ENCODE measurements around the gene KLF16.

Gene KLF16

GRCh38 chr19:1867349-1867724, 4.0 kb upstream of the KLF16 start:
- Histone ChIP-seq H3K27ac (ENCODE audit: low read depth, low read length) (no peak overlapping the region), H2AFZ (ENCODE audit: low read length, unreplicated experiment) (no peak overlapping the region), H3K27me3 (ENCODE audit: insufficient read depth, low read length) (no peaks in the 10 kb centered on the region), H3K79me2 (ENCODE audit: control insufficient read depth, insufficient read depth, low read length, unreplicated experiment) (peaks cover 14% of the 10 kb centered on the region), H3K4me1 (ENCODE audit: control insufficient read depth, insufficient read depth, low read length, unreplicated experiment) (no peaks in the 10 kb centered on the region), H3K4me3 (ENCODE audit: low read depth, low read length) (no peak overlapping the region), H3K36me3 (ENCODE audit: insufficient read depth, low read length) (no peaks in the 10 kb centered on the region)

DNA sequence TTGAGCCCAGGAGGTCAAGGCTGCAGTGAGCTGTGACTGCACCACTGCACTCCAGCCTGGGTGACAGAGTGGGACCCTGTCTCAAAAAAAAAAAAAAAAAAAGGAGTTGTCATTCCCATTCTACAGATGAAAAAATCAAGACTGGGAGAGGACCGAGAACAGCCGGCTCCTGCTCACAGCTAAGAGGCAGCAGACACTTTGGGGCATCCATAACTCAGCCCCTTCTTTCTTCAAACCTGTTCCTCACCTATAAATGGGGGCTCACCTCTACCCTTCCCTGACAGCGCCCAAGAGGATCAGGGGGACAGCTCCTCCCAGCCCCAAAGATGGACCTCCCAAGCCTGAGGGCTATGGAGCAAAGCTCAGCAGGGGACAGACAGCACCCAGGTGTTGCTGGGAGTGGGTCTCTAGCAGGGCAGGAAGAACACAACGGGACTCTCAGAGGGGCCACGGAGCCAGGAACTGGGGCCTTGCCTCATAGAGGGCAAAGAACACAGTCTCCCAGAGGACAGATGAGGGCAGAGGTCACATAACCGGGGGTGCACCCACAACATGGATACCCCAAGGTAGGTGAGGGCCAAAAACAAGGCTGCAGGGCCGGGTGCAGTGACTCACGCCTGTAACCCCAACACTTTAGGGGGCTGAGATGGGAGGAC, 3.4 kb upstream of the KLF16 start:
- no peaks in the 10 kb centered on the region for H3K27me3 ChIP-seq (ENCODE audit: insufficient read depth, low read length)
- no peaks in the 10 kb centered on the region for H3K4me1 ChIP-seq (ENCODE audit: control insufficient read depth, insufficient read depth, low read length, unreplicated experiment)

DNA sequence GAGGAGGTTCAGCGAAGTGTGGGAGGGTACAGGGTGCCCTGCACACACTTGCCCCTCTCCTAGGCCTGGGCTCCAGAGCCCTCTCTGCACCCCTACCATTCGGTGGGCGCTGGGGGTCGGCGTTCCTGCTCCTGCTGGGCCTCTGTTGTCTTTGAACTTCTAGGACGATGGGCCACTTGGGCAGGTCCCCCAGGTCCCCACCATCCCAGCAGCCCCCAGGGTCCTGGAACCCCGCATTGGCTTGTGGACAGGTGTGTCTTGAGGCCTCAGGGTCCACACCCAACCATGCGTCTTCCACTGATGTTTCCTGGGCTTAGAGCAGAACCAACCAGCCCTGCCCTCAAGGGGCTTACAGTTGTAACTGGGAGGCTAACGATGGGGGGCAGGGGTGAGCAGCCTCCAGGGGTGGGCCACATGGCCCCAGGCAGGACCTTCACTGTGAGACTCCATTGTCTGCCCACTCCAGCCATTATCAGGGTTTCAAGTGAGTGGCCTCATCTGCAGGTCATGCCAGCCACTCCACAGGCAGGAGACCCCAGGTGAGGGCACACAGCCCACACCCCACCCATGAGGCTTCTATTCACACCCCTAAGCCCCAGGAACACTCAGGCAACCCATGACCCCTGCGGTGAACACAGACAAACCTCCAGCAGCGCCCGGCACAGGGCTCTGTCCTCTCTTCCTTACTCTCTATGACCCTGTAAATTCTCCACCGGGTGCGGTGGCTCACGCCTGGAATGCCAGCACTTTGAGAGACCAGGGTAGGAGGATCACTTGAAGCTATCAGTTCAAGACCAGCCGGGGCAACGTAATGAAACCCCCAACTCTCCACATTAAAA, 2.0 kb upstream of the KLF16 start:
- Histone ChIP-seq H3K27me3 (ENCODE audit: insufficient read depth, low read length) (no peaks in the 10 kb centered on the region), H3K4me1 (ENCODE audit: control insufficient read depth, insufficient read depth, low read length, unreplicated experiment) (peaks cover 9% of the 10 kb centered on the region), H3K36me3 (ENCODE audit: insufficient read depth, low read length) (no peaks in the 10 kb centered on the region), H3K27ac (ENCODE audit: low read depth, low read length) (no peak overlapping the region), H2AFZ (ENCODE audit: low read length, unreplicated experiment) (no peak overlapping the region), H3K79me2 (ENCODE audit: control insufficient read depth, insufficient read depth, low read length, unreplicated experiment) (peaks cover 27% of the 10 kb centered on the region), H3K4me3 (ENCODE audit: low read depth, low read length) (peak overlapping the region; percentile 93)

More for the DNA sequence above, 3.4 kb upstream of the KLF16 start:
- Histone ChIP-seq H3K79me2 (ENCODE audit: control insufficient read depth, insufficient read depth, low read length, unreplicated experiment) (peaks cover 17% of the 10 kb centered on the region), H3K4me3 (ENCODE audit: low read depth, low read length) (no peak overlapping the region), H3K27ac (ENCODE audit: low read depth, low read length) (no peak overlapping the region), H2AFZ (ENCODE audit: low read length, unreplicated experiment) (no peak overlapping the region), H3K36me3 (ENCODE audit: insufficient read depth, low read length) (no peaks in the 10 kb centered on the region)

DNA sequence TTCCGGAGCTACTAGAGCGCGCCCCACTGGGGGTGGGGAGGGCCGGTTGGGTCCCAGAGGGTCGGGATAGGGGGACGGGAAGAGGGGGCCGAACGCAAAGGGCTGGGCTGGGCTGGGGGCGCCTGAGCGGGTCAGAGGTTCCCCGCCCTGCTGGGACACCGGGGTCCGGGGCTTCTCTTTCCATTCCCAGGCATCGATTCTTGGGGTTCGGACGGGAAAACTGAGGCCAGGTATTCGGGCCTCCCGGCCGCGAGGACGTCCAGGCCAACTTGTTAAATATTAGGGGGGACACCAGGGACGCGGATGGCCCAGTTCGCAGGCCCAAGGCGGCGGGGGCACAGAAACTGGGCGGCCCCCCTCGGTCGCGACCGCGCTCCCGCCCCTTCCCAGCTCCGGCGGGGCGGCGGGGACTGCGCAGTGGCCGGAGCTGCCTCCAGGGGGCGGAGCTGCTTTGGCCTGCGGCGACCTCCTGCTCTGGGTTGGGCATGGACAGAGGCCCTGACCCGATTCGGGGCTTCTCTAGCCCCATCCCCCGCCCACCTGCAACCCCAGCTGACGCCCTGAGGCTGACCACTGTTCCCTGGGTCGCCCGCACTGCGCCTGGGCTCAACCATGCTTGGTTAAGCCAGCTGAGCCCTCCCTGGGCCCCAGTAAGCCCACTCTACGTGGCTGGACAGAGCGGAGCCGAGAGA, 1.2 kb upstream of the KLF16 start:
- Histone ChIP-seq H3K4me3 (ENCODE audit: low read depth, low read length) (peak overlapping the region; percentile 93), H3K79me2 (ENCODE audit: control insufficient read depth, insufficient read depth, low read length, unreplicated experiment) (peaks cover 35% of the 10 kb centered on the region), H3K36me3 (ENCODE audit: insufficient read depth, low read length) (no peaks in the 10 kb centered on the region), H3K27ac (ENCODE audit: low read depth, low read length) (peak overlapping the region; percentile 88), H2AFZ (ENCODE audit: low read length, unreplicated experiment) (peak overlapping the region; percentile 97), H3K4me1 (ENCODE audit: control insufficient read depth, insufficient read depth, low read length, unreplicated experiment) (peaks cover 15% of the 10 kb centered on the region), H3K27me3 (ENCODE audit: insufficient read depth, low read length) (no peaks in the 10 kb centered on the region)

GRCh38 chr19:1863638-1864479, 480 bp upstream of the KLF16 start:
- no peaks in the 10 kb centered on the region for H3K36me3 ChIP-seq (ENCODE audit: insufficient read depth, low read length)
- peaks cover 22% of the 10 kb centered on the region for H3K4me1 ChIP-seq (ENCODE audit: control insufficient read depth, insufficient read depth, low read length, unreplicated experiment)
- peak overlapping the region; percentile 93 for H3K4me3 ChIP-seq (ENCODE audit: low read depth, low read length)
- H2AFZ ChIP-seq (ENCODE audit: low read length, unreplicated experiment): peak overlapping the region; percentile 97
- H3K27ac ChIP-seq (ENCODE audit: low read depth, low read length): peak overlapping the region; percentile 88
- H3K79me2 ChIP-seq (ENCODE audit: control insufficient read depth, insufficient read depth, low read length, unreplicated experiment): peaks cover 43% of the 10 kb centered on the region
- no peaks in the 10 kb centered on the region for H3K27me3 ChIP-seq (ENCODE audit: insufficient read depth, low read length)

- H3K27me3 ChIP-seq (ENCODE audit: insufficient read depth, low read length): no peaks in the 10 kb centered on the region
- no peaks in the 10 kb centered on the region for H3K36me3 ChIP-seq (ENCODE audit: insufficient read depth, low read length)
- peaks cover 24% of the 10 kb centered on the region for H3K4me1 ChIP-seq (ENCODE audit: control insufficient read depth, insufficient read depth, low read length, unreplicated experiment)
- H2AFZ ChIP-seq (ENCODE audit: low read length, unreplicated experiment): no peak overlapping the region
- H3K4me3 ChIP-seq (ENCODE audit: low read depth, low read length): peak overlapping the region; percentile 95
- peaks cover 54% of the 10 kb centered on the region for H3K79me2 ChIP-seq (ENCODE audit: control insufficient read depth, insufficient read depth, low read length, unreplicated experiment)
- H3K27ac ChIP-seq (ENCODE audit: low read depth, low read length): peak overlapping the region; percentile 58; the same call in 1 of the 2 replicates
Measured at GRCh38 chr19:1862424-1863327, 703 bp downstream of the KLF16 start.

DNA sequence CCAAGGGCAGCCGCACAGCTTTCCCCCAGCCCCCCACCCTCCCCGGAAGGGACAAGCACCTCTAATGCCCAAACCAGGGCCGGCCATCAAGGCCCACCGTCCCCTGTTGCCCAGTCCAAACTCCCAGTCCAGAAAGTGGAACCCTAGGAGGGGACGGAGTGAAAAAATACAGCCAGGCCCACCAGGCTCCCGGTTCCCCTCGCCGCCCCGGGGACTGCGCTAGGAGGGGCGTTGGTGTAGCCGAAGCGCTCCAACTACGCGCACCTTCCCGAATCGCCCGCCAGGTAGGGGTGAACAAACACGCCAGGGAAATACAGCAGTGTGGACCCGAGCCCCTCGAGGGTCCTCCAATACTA, 1.3 kb downstream of the KLF16 start:
- H3K27me3 ChIP-seq (ENCODE audit: insufficient read depth, low read length): no peaks in the 10 kb centered on the region
- peak overlapping the region; percentile 58 for H3K27ac ChIP-seq (ENCODE audit: low read depth, low read length)
- H3K4me1 ChIP-seq (ENCODE audit: control insufficient read depth, insufficient read depth, low read length, unreplicated experiment): peaks cover 27% of the 10 kb centered on the region
- H2AFZ ChIP-seq (ENCODE audit: low read length, unreplicated experiment): no peak overlapping the region
- peak overlapping the region; percentile 95 for H3K4me3 ChIP-seq (ENCODE audit: low read depth, low read length)
- peaks cover 61% of the 10 kb centered on the region for H3K79me2 ChIP-seq (ENCODE audit: control insufficient read depth, insufficient read depth, low read length, unreplicated experiment)
- H3K36me3 ChIP-seq (ENCODE audit: insufficient read depth, low read length): no peaks in the 10 kb centered on the region

DNA sequence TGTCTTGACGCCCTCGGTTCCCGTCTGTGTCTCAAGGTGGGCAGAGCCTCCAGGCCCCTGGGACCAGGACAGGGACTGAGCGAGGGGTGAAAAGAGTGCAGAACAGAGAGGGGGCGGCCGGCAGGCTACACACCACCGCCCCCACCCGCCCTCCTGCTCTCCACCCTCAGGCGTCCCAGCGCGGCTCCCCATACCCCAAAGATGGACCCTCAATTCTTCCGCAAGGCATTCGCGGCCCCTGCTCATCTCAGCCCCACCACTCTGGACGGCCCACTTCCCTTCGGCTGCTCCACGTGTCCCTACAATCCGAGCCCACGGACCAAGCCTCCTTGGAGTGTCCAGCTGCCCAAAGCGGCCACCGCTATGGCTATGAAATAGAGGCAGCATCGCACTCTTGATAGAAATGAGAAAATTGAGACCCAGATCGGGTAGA, 1.8 kb downstream of the KLF16 start:
- H3K79me2 ChIP-seq (ENCODE audit: control insufficient read depth, insufficient read depth, low read length, unreplicated experiment): peaks cover 64% of the 10 kb centered on the region
- peak overlapping the region; percentile 95 for H3K4me3 ChIP-seq (ENCODE audit: low read depth, low read length)
- H2AFZ ChIP-seq (ENCODE audit: low read length, unreplicated experiment): no peak overlapping the region
- peaks cover 28% of the 10 kb centered on the region for H3K4me1 ChIP-seq (ENCODE audit: control insufficient read depth, insufficient read depth, low read length, unreplicated experiment)
- no peaks in the 10 kb centered on the region for H3K27me3 ChIP-seq (ENCODE audit: insufficient read depth, low read length)
- H3K27ac ChIP-seq (ENCODE audit: low read depth, low read length): peak overlapping the region; percentile 58
- no peaks in the 10 kb centered on the region for H3K36me3 ChIP-seq (ENCODE audit: insufficient read depth, low read length)

- H3K36me3 ChIP-seq (ENCODE audit: insufficient read depth, low read length): no peaks in the 10 kb centered on the region
- no peak overlapping the region for H2AFZ ChIP-seq (ENCODE audit: low read length, unreplicated experiment)
- H3K79me2 ChIP-seq (ENCODE audit: control insufficient read depth, insufficient read depth, low read length, unreplicated experiment): peaks cover 70% of the 10 kb centered on the region
- H3K27me3 ChIP-seq (ENCODE audit: insufficient read depth, low read length): no peaks in the 10 kb centered on the region
- H3K4me1 ChIP-seq (ENCODE audit: control insufficient read depth, insufficient read depth, low read length, unreplicated experiment): peaks cover 34% of the 10 kb centered on the region
- H3K4me3 ChIP-seq (ENCODE audit: low read depth, low read length): peak overlapping the region; percentile 95
- peak overlapping the region; percentile 62 for H3K27ac ChIP-seq (ENCODE audit: low read depth, low read length)
Measured at GRCh38 chr19:1860821-1861598, 2.4 kb downstream of the KLF16 start.

All from ACC112 (cell line).